AG08396 (cell line): ENCODE data around the gene CAMK2B.

Source experiments
- DNase-seq: peaks from one replicate; pipeline ENCODE4 v3.0.0; 2012; ENCODE audit warnings: low spot score, mixed read lengths

The CAMK2B gene

DNA sequence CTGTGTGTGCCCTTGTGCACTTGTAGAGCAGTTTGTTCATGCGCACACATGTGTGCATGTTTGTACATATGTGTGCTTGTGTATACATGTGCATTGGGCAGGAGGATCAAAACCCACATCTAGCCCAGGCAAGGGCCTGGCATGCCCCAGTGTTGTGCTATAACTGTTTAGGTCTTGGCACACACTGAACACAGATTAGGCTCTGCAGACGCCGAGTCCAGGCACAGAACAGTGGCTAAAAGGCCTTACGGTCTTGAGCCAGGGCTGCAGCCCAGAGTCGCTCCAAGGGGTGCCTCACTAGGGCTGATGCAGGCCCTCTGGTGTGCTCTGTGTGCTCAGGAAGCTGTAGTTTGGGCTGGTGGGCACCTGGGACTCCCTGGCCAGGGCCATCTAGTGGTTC, 68.9 kb downstream of the CAMK2B start:
- no peak for DNase-seq

DNA sequence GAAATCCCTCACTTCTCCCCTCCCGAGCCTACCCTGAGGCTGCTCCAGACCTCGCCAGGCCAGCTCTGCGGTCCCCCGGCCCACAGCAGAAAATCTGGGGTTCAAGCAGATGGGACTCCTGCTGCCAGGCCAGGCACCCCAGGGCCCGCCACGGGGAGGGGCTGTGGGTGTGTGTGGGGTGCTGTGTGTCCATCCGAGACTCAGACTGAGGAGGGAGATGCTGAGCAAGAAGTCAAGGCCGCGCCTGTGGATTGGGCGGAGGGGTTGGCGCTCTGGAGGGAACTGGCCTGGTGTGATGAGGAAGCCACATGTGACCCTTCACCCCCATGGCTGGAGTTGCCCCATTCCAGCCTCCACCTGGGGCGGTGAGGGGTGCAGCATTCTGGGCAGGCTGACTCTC, 73.5 kb downstream of the CAMK2B start:
- no peak for DNase-seq

DNA sequence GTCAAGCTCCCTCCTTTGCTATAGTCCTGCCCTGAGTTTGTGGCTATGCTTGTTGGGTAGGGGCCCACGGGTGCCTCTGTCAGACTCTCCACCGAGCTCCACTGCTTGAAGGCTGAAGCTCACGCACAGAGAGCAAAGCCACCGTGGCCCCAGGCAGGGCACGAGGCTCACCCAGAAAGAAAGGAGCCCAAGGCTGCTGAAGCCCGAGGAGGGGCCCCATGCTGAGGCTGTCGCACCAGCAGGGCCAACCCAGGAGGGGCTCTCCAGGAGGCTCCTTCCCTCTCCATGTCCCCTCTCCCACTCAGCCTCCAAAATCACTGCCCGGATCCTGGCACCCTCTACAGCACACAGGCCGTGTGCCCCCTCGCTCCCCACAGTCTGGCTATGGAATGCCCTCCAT, 74.1 kb downstream of the CAMK2B start:
- DNase-seq: no peak

DNA sequence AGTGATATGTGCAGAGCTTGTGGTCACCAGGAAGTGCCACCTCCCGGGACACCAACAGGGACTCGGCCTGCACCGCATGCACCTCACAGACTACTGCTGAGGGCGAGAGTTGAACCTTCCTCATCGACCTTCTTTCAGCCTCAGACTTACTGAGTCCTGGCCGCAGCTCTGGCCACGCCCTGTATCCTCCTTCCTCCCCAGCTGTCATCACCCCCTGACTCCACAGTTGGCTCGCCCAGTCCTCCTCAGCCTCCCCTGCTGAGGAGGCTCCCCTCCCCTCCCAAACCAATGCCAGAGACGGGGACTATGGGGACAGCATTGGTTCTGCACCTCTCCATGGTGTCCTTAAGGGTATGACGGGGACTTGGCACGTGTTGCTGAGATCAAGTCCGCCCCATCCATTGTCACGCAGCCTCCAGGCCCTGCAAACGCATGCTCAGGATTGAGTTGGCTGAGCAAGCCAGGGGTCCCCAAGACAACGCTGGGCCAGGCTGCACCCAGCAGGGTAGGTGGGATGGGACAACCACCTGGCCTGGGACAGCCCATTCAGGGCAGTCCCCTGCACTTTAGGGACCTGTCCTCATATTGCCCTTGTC, 75.7 kb downstream of the CAMK2B start:
- DNase-seq: no peak

DNA sequence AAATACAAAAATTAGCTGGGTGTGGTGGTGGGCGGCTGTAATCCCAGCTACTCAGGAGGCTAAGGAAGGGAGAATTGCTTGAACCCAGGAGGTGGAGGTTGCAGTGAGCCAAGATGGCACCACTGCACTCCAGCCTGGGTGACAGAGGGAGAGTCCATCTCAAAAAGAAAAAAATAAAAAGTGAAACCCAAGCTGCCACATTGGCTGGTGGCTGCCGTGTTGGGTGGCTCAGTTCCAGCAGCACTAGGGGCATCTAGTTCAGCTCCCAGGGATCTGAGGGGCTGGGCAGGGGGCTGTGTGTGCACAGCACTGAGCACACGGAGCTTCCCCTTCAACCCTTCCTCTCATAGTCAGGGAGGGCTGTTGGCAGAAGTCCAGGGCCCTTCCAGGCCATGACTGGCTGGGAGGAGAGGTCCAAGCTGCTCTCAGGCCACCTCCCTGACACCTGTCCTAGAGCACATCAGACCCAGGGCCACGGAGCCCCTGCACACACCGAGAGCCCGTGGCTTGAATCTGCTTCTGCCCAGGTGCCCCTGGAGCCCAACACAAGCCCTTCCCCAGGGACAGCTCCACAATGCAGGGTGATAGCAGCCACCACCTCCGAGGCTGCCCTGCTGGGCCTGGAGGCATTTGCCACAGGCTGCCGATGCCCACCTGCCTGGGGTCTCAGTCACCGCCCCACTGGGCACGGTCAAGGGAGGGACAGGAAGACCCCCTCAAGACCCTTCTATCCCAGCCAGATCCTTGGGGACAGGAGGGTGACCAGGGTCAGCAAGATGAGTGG, 77.3 kb downstream of the CAMK2B start:
- DNase-seq: no peak

DNA sequence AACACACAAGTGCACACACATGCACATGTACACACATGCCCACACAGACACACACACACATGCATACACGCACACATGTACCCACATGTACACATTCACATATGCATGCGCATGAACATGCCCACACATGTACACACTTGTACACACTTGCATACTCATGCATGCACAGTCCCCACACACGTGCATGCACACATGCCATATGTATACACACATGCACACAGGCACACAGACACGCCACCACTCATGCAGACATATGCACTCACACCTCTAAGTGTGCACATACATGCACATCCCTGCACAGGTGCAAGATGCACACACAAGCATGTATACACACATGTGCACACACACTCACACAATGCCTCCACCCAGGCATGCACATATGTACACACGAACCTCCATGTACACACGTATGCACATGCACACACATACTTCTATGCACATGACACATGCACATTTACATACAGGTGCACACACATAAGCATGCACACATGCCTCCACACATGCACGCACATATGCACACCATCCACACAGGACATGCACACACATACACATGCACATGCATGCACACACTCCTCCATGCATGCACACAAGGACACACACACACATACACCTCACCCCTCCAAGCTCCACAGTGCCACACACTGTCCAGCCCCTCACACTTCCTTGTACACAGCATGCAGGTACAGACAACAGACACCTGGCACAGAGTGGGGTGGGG, 78.8 kb downstream of the CAMK2B start:
- DNase-seq: no peak

DNA sequence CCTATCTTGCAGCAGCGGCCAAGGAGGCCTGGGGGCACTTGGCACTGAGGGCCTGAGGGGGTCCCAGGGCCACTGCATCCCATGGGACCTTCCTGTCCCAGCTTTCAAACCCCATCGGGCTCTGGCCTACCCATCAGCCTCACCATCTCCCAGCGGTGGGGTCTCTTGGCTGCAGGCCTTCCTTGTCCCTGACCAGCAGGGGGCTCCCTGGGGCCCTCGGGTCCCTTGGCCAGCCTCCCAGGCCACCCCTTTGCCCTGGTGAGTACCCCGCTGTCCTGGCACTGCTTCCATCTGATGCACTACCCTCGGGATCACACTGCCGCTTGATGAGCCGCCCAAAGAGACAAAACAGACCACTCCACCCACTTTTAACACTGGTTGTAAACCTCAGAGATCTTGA, 81.1 kb downstream of the CAMK2B start:
- DNase-seq: no peak

DNA sequence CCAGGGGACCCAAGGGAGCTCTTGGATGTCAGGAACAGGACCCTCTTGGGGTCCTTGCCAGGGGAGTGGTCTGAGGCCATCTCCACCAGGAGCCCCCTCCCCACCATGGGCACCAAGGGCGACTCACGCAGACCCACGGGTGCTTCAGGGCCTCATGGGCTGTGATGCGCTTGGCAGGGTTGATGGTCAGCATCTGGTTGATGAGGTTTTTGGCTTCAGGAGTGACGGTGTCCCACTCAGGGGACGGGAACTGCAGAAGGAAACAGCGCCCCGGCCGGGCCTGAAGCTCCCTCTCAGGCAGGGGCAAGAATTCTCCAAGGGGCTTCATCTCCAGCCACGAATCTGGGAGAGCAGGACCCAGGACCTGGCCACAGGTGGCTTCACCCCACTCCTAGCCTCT, 83.3 kb downstream of the CAMK2B start:
- no peak for DNase-seq

DNA sequence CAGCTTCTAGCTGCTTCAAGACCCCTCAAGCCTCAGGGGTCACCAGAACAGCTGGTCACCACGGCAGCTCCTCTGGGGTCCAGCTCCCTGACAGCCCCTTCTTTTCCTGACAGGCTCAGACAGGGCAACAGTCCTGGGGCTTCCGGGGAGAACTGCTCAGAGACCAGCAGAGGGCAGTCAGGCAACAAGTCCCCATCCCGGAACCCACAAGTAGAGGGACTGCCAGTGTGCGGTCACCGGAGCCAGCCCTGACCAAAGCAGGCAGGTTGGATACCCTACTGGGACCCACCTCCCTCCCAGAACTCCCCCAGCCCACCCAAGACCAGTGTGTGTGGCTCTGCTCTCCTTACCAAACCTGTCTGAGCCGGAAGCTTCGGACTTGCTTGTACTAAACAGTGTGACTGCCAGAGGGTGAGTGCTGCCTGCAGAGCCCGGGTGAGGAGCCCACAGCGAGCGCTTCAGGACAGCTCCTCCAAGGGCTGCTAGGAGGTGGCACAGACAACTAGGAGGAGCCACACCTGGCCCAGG, 84.3 kb downstream of the CAMK2B start:
- DNase-seq: peak; percentile 92

DNA sequence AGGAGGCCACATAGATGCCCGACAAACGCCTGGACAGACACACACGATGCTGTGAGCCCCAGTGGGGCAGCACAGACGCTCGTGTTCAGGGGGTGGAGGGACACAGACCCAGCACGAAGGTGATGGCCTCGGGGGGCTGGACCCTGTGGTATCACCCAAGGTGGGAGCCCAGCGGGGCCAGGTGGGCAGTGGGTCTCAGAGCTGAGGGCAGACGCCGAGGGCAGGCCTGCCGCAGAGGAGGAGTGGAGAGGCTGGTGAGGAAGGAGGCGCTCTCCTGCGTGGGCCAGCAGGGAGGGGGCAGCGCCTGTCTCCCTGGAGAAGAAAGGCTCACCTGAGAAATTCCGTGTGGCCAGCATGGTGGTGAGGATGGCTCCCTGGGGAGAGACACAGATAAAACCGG, 85.0 kb downstream of the CAMK2B start:
- no peak for DNase-seq

DNA sequence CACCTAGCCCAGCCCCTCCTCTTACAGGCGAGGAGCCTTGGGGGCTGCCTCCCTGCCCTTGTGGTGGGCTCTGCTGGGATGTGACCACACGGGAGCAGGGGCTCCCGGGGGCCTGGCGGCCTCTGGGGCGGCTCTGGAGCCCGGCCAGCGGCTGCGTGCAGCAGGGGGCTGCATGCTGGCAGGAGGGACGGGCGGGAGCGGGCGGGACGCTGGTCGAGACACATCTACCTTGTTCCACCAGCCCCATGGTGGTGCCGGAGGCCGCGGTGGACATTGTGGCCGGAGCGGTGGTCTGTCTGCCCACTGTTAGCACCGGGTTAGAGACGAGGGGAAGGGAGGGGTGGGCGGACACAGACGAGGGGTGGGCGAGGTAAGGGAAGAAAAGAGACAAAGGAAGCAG, 86.0 kb downstream of the CAMK2B start:
- no peak for DNase-seq

DNA sequence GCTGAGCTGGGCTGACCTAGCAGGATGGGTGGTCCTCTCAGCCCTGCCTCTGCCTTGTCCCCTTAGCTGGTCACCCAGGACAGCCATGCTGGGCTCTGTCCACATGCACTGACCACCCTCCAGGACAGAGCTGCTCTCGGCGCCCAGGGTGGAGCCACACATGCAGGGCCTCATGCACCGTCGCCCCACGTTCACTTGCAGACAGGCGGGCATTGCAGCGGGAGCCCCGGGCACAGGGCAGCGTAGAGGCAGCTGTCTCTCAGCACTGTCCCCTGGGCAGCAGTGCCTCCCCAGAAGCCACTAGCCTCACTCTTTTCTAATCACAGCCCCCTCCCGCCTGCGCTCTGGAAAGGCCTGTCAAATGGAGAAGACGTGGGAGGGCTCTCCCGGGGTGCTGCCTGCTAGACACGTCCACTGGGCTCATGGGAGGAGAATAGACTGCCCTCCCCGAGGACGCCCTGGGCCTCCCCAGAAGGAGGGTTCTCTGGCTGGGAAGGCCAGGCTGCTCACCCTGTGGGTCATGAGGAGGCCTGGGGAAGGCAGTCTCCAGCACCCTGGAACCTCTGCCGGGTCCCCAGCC, 87.2 kb downstream of the CAMK2B start:
- no peak for DNase-seq

DNA sequence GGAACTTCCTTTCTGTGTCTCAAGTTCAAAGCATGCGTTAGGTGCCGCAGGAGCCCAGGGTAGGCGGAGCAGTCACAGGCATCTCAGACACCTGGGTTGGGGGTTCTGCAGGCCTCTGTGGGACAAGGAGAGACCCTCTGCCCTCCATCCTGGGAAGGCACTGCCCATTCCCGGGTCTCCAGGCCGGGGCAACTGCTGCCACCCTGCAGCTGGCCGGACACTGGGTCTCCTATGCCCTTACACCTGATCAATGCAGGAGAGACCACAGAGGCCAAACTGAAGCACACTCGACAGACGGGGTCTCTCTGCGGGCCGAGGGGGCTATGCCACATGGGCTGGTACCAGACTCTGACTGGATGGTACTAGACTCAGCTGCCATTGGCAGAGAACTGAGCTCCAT, 87.7 kb downstream of the CAMK2B start:
- no peak for DNase-seq

DNA sequence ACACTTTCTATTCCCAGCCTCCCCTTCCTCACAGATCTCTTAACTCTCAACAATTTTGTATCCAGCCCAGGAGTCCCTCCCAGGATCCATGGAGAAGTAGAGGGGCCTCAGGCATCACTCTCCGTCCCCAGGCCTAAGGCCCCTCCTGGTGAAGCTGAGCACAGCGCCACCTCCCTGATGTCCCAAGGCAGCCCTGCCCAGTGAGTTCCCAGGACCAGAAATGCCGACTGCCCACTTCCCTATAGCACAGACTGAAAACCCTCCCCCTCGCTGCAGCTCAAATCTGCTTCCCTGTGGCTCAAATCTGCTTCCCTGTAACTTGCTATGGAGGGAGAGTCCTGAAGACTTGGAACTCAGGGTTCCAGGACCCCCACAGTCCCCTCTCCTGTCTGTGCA, 89.1 kb downstream of the CAMK2B start:
- DNase-seq: no peak

DNA sequence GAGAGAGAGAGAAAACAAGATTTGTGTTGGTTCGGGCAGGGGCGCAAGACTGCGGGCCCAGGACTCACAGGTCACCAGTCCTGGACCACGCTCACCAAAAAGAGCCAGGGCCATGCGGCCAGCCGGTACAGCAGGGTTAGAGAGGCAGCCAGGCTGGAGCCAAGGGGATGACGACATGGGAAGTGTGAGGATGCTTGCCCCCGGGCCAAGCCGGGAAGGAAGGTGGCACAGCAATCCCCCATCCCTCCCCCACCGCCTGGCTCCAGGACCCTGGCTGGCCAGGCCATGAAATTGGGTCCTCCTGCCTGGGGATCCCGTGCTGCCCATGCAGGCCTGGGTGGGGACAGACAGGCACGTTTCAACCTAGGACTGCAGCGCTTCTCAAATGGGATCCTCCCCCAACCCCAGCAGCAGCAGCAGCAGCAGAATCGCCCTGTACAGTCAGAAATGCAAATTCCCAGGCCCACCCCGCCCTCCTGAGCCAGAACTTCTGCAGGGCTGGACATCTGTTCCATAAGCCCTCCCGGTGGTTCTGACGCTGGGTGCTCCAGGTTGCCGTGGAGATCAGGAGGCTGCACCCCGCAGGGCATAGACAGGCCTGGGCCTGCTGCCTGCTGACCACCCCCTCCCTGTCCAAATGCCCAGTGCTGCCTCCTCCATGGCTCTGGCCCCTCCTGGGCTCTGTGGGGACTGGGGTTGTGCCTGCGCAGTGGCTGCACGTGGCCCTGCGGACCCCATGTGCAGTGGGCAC, 89.6 kb downstream of the CAMK2B start:
- DNase-seq: no peak

DNA sequence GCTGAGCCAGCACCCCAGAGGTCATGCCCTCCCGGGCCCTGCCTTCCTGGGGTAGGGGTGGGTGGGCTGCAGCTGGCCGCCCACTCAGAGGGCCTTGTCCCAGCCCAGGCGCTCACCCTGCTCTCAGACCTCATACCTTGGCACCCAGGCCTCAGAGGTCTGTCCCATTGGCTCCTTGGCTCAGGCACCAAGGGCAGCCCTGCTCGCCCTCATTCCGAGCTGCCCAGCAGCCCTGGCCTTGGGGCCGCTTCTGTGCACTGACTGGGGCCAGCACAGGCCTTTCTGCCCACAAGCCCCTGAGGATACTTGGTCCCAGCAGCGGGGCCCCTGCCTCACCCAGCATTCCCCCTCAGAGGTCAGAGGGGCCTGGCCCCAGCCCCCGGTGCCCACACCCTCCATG, 90.3 kb downstream of the CAMK2B start:
- no peak for DNase-seq

DNA sequence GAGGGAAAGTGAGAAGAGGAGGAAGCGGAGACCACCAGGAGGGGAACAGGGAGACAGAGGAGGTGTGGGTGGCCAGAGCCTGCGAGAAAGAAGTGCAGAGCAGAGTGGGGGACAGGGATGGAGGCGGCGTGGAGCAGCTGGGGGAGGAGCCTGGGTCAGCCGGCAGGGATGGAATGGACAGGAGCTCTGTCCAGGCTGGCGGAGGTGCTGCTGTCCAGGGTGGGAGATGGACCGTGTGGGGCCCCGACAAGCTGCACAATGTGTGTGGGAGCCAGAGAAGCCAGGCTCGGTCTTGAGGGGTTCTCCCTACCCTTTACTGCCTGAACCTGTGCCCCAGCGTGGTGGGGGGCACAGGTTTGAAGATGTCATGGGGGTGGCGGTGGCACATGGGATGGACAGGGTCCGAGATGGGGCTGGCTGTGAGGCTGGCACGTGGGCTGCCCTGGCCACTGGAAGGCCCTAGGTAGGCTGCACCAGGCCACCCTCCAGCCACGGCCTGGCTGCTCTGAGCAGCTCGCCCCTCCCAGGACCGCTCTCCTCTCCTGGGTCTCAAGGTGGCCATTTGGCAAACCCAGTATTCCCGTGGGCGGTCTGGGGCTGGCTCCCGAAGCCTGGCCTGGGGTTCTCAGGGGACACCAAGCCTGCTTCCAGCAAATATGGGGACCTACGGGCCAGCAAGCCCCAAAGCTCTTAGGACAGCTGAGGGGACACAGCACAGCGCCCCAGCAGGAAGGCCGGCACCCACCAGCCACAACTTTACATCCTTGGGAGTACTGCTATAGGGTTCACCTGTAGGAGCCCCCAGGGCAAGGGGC, 92.3 kb downstream of the CAMK2B start:
- no peak for DNase-seq

DNA sequence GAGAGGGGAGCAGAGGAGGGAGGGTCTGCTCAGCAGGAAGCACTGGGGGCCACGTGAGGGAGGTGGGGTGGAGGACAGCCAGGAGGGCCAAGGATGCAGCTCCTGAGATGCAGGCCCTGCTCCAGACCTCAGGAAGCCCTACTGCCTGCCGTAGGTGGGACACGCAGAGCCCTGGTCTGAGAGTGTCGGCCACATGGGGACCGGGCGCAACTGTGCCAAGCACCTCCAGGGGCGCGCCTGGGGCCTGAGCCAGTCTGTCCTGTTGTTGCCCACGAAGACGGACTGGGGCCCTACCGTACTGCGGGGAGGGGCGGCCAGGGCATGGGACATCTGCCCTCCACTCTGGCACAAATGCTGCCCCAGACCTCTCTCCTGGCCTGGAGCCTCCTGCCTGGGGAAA, 93.0 kb downstream of the CAMK2B start:
- no peak for DNase-seq

DNA sequence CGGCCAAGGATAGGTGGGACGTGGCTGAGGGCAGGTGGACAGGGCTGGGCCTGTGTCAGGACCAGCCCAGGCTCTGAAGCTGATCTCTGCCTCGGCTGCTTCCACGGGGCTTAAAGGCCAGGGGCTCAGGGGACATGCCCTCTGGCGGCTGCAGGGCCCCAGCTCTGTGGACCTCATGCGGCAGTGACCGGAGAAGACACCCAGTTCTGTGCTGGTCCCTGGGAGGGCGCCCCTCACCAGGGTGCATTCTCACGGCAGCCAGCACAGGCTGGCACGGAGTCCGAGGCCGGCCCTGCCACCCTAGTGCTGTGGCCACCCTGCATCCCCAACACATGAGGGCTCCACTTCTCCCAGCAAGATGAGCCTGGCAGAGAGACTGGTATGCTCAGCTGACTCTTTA, 94.3 kb downstream of the CAMK2B start:
- DNase-seq: no peak

DNA sequence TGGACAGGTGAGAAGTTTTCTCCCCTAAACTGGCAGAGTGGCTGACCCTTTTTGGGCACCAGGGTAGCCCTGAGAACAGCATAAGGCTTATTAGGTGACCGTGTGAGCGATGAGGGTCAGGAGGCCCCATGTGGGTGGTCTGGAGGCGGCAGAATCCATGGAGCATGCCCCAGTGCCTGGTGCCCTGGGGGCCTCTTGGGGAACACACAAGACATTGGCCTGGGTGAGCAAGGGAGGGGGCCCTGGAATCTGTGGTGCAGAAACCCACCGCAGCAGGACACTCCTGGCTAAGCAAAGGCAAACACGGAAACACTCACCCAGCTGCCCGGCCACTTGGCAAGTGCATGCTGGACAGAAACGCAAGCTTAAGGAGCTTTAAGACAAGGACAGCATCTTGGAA, 95.1 kb downstream of the CAMK2B start:
- no peak for DNase-seq

DNA sequence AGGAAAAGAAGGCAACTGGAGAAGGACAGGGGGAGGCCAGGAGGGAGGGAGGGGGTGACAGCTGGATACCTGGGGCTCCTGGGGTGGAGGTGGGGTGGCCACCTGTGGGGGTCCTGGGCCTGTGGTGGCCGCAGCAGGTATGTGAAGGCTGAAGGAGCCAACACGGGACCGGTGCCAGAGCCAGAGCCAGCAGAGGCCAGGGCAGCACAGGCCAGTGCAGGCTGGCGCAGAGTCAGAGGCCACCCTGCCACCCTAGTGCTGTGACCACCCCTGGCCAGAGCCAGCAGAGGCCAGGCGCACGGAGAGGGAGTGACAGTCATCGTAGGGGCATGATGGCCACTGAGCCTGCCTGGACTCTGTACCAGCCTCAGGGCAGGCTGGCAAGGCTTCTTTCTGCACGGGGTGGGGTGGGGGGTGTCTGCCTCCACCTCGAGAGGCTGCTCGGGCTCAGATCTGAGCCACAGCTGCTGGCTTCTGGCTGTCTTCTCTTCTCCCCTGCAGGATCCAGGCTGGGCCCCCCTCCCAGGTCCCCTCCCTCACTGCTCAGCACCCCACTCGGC, 95.8 kb downstream of the CAMK2B start:
- DNase-seq: no peak
